BE2C (cell line): Measurements from ENCODE around the gene DOCK1.

Experiments used
- DNase-seq: peaks from one replicate; pipeline ENCODE4 v3.0.0-alpha.2; 2020
- H3K27me3 ChIP-seq: fragments of 250-450 bp; sonication (Bioruptor Pico); 2 replicates; pipeline ENCODE4 v1.5.1; 2020; ENCODE audit warnings: mild to moderate bottlenecking
- H3K36me3 ChIP-seq: fragments of 250-450 bp; sonication (Bioruptor Pico); 2 replicates; pipeline ENCODE4 v1.5.1; 2020; ENCODE audit warnings: mild to moderate bottlenecking
- H3K4me1 ChIP-seq: fragments of 250-450 bp; sonication (Bioruptor Pico); 2 replicates; pipeline ENCODE4 v1.5.1; 2020
- H3K4me3 ChIP-seq: 2 replicates; pipeline ENCODE4 v1.5.1; 2011; ENCODE audit warnings: low read depth, low read length
- H3K9me3 ChIP-seq: fragments of 250-450 bp; sonication (Bioruptor Pico); 2 replicates; pipeline ENCODE4 v1.5.1; 2020
- TF ChIP-seq, protein P1 (sequence below): IDR thresholded peaks from 2 replicates; pipeline ENCODE4 v1.5.1; 2012; ENCODE audit warnings: mild to moderate bottlenecking, low read depth, low read length

DOCK1 gene

DNA sequence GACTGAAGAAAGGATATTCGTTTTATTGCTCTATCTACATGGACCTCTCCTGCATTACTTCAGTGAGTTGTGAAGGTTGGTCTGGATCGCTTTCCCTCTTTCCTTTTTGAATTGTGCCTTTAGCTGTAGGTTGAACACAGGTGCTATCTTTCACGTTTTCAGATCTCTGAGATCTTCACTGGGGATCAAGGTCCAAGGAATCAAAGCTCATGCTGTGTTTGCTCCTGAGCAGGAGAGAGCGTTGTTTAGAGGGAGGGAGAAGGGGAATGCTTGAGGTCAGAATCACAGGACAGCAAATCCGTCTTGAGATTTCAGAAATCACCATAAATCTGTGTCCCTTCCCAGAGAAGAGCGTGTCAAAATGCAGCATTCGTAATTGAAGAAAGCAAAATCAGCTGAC, 186.1 kb downstream of the DOCK1 start:
- TF ChIP-seq, protein P1, sequence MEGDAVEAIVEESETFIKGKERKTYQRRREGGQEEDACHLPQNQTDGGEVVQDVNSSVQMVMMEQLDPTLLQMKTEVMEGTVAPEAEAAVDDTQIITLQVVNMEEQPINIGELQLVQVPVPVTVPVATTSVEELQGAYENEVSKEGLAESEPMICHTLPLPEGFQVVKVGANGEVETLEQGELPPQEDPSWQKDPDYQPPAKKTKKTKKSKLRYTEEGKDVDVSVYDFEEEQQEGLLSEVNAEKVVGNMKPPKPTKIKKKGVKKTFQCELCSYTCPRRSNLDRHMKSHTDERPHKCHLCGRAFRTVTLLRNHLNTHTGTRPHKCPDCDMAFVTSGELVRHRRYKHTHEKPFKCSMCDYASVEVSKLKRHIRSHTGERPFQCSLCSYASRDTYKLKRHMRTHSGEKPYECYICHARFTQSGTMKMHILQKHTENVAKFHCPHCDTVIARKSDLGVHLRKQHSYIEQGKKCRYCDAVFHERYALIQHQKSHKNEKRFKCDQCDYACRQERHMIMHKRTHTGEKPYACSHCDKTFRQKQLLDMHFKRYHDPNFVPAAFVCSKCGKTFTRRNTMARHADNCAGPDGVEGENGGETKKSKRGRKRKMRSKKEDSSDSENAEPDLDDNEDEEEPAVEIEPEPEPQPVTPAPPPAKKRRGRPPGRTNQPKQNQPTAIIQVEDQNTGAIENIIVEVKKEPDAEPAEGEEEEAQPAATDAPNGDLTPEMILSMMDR = no peak
- Histone ChIP-seq H3K9me3 (no peaks in the 10 kb centered on the region), H3K4me1 (no peaks in the 10 kb centered on the region), H3K27me3 (no peaks in the 10 kb centered on the region), H3K4me3 (no peak overlapping the region), H3K36me3 (no peaks in the 10 kb centered on the region)
- DNase-seq = no peak

DNA sequence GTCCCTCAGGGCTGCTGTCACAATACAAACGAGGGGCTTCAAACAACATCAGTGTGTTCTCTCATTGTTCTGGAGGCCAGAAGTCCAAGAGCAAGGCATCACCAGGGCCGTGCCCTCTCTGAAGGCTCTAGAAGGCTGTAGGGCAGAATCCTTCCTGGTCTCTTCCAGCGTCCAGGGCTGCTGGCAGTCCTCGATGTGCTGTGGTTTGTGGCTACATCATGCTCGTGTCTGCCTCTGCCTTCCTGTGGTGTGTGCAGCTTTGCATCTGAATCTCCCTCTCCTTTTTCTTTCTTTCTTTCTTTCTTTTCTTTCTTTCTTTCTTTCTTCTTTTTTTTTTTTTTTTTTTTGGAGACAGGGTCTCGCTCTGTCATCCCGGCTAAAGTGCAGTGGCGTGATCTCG, 187.7 kb downstream of the DOCK1 start:
- TF ChIP-seq, protein P1 = no peak
- H3K27me3 ChIP-seq = no peaks in the 10 kb centered on the region

DNA sequence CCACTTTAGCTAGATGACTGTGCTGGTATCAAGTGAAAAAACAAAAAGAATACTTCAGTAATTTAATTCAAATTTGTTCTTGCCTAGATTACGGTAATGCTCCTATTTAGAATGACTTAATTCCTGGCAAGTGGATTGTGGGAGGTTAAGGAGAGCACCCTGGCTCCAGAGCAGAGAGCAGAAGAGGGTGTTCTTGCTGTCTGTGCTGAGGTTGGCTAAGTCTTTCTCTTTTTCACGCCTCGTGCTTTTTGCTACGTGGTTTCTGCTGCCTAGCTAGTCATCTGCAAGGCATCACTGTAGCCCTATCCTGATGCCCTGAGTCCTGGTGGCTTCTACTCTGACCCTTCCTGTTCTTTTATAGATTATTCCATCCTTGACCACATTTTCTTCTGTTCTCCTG, 189.8 kb downstream of the DOCK1 start:
- H3K9me3 ChIP-seq = no peaks in the 10 kb centered on the region
- no peak for DNase-seq
- TF ChIP-seq, protein P1 = no peak

More for the DNA sequence above, 187.7 kb downstream of the DOCK1 start:
- H3K9me3 ChIP-seq = no peaks in the 10 kb centered on the region
- DNase-seq = no peak
- H3K36me3 ChIP-seq = no peaks in the 10 kb centered on the region
- H3K4me1 ChIP-seq = no peaks in the 10 kb centered on the region
- no peak overlapping the region for H3K4me3 ChIP-seq

DNA sequence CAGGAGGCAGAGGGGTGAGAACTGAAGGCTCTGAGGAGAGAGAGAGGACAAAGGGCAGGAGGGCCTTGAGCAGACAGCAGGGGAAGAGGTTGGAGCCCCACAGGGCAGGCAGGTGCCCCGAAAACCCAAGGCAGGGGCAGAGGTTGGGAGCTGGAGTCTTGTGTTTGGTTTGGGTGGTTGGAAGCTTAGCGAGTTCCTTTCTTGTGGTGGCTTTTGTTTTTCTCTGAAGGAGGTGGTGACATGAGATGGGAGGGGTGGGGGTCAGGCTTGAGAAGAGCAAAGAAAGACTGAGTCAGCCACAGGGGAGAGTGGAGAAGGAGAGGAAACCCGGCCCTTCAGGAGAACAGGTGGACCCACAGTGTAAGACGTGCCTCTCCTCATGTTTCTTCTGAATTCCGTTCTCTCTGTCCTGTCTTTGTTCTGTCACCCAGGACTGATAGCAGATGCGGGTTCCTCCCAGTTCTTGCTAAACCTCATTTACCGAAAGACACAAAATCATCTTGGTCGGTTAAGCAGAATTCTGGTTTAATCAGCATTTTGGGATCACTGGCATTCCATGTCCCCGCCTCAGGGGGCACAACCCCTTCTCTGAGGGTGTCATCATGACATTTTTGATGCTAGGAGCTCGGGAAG, 195.9 kb downstream of the DOCK1 start:
- Histone ChIP-seq H3K9me3 (no peaks in the 10 kb centered on the region), H3K4me3 (no peak overlapping the region), H3K4me1 (no peaks in the 10 kb centered on the region), H3K36me3 (no peaks in the 10 kb centered on the region), H3K27me3 (no peaks in the 10 kb centered on the region)
- no peak for DNase-seq
- TF ChIP-seq, protein P1 = no peak

More for the DNA sequence above, 189.8 kb downstream of the DOCK1 start:
- H3K4me3 ChIP-seq = no peak overlapping the region
- H3K4me1 ChIP-seq = no peaks in the 10 kb centered on the region
- no peaks in the 10 kb centered on the region for H3K36me3 ChIP-seq
- H3K27me3 ChIP-seq = no peaks in the 10 kb centered on the region

DNA sequence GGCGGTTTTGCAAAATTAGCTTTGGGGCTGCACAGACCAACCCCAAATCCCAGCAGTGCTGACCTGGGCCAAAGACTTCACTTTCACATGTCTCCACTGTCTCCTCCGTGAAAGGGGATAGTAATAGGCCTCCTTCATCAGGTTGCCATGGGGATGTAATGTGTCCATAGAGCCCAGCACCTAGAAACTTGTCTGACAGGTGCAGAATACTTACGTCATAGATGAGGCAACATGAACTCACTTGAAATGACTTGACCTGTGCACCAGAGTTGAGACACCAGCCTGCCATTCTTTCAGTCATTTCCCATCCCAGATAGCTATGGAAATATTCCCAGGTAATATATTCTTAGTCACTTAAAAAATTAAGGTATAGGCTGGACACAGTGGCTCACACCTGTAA, 196.9 kb downstream of the DOCK1 start:
- DNase-seq = no peak
- H3K4me3 ChIP-seq = no peak overlapping the region
- TF ChIP-seq, protein P1 = no peak
- no peaks in the 10 kb centered on the region for H3K4me1 ChIP-seq
- no peaks in the 10 kb centered on the region for H3K9me3 ChIP-seq
- H3K36me3 ChIP-seq = no peaks in the 10 kb centered on the region
- no peaks in the 10 kb centered on the region for H3K27me3 ChIP-seq

DNA sequence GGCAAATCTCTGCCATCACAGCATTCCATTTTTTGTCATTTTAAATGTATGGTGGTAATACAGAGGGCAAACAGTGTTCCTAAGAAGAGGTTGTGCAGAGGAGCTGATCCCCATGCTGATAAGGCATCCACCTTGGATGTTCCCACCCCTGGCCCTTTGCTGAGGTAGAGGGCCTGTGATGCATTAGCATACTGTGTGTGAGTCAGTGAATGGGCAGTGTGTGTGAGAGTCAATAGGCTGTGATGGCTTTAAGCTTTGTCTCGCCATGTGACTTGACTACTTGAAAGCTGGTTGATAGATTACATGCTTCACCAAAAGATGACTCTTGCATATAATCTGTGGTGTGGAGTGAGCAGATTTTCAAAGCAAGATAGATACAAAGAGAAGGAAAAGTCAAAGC, 209.9 kb downstream of the DOCK1 start:
- Histone ChIP-seq H3K9me3 (no peaks in the 10 kb centered on the region), H3K27me3 (no peaks in the 10 kb centered on the region), H3K36me3 (no peaks in the 10 kb centered on the region), H3K4me3 (no peak overlapping the region), H3K4me1 (no peaks in the 10 kb centered on the region)
- TF ChIP-seq, protein P1 = no peak
- DNase-seq = no peak
